Fibroblast of mammary gland (primary cell): ENCODE data around the gene DSCAM.
"Not testable (repeated sequence)": the region's sequence is repeated elsewhere in the genome, so short reads cannot be mapped to it uniquely, and the experiment has no call there.

Source experiments
- DNase-seq: peaks from one replicate; pipeline ENCODE4 v3.0.0-alpha.2; 2010; ENCODE audit warnings: low read depth
- H3K4me3 ChIP-seq: 2 replicates; pipeline ENCODE4 v1.5.1; 2011; ENCODE audit warnings: low read depth, mild to moderate bottlenecking, low read length, moderate library complexity; ENCODE audit not compliant: control insufficient read depth
- CTCF ChIP-seq: conservative IDR thresholded peaks from 2 replicates; pipeline ENCODE4 v1.5.1; 2011; ENCODE audit warnings: low read depth, low read length, inconsistent platforms; ENCODE audit not compliant: control insufficient read depth, insufficient read depth

The DSCAM gene

DNA sequence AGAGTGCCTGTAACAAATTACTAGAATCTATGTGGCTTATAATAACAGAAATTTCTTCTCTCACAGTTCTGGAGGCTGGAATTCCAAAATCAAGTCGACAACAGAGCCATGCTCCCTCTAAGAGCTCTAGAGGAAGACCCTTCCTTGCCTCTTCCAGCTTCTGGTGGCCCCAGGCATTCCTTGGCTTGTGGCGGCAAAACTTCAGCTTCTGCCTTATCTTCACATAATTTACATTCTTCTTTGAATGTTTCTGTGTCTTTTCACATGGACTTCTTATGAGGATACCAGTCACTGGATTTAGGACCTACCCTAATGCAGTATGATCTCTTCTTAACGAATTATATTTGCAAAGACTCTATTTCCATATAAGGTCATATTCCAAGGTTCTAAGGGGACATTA, 655.3 kb downstream of the DSCAM start:
- no peak overlapping the region for H3K4me3 ChIP-seq
- no peak for TF ChIP-seq CTCF
- DNase-seq, result no peak

DNA sequence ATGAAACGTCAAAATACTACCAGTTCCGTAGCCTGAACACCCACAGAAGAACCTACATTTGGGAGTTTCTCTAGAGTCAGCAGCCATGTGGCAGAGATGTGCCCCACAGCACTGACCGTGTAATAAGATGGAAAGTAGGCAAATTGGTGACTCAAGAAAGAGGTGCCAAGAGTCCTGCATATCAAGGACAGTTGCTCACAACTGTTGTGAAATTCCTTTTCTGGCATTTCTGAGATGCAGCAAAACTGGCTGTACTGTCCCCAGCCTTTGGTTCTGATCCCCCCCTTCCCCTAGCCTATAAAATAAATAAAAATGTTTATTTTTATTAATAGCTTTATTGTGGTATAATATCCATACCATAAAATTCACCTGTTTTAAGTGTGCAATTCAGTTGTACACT, 655.8 kb downstream of the DSCAM start:
- no peak for TF ChIP-seq CTCF
- no peak overlapping the region for H3K4me3 ChIP-seq
- DNase-seq, result no peak

- DNase-seq, result no peak
- no peak for TF ChIP-seq CTCF
- no peak overlapping the region for H3K4me3 ChIP-seq
These were observed 658.9 kb downstream of the DSCAM start for GRCh38 chr21:40187946-40188654.

DNA sequence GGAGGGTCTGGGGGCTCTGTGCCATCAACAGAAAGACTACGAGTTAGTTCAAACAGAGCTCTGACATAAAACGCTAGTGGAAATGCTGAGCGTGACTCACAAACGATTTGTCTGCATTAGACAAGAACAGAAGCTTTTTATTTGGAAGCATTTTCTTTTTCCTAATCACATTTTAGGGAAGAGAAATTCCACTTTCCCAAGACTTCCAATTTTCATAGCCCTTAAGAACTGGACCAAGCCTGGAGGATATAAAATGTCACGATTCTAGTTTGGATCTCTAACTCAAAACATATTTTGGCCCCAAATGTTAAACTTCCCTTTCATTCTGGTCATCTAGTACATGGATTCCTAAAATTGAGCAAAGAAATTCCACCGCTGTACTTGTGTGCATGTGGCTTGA, 659.7 kb downstream of the DSCAM start:
- no peak for TF ChIP-seq CTCF
- no peak for DNase-seq
- H3K4me3 ChIP-seq, result no peak overlapping the region

DNA sequence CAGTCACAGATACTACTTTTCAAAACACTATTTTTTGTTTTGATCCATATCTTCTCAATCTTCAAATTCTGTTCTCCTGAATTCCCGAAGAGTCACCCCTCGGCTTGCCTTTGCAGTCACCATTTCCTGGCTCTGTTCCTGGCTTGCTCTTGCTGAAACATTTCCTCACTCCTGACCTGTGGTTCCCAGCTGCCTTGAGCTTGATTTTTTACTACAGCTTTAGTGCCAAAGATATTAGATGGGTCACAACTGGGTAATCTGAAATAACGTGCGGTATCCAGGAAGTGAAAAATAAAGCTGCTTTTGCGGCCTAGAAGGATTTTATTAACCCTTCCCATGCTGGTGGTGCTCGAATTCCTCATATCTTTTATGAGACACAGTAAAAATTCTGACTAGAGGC, 660.9 kb downstream of the DSCAM start:
- no peak for DNase-seq
- no peak for TF ChIP-seq CTCF
- no peak overlapping the region for H3K4me3 ChIP-seq

DNA sequence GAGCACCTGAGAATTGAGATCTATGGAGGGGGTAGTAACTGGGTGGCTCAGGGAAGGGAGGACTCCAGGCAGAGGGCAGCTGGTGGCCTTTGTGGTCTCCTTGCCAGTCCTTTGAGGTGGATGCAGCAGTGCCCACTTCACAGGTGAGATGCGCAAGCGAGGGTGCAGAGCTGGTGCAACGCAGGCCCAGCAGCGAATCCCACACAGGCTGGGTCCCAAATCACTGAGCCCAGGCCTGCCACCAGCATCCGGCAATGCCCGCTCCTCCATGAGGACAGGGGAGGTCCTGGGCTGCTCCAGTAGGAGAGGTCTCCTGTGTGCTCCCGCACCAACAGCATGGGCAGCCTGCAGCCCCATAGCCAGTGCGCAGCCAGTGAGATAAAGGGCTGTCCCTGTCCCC, 661.8 kb downstream of the DSCAM start:
- DNase-seq, result no peak
- no peak for TF ChIP-seq CTCF
- no peak overlapping the region for H3K4me3 ChIP-seq

- not testable (repeated sequence) for DNase-seq, H3K4me3 ChIP-seq
These were observed 664.5 kb downstream of the DSCAM start for GRCh38 chr21:40182491-40182890.
